Progenitor cell of endocrine pancreas (in vitro differentiated cells): ENCODE measurements around the gene SCFD2. TPM values are rescaled to one million over a fixed set of nuclear protein-coding genes. Genes with fewer than 3 reads are reported as not detected.

ENCODE experiments used
- DNase-seq: peaks from one replicate; pipeline ENCODE4 v3.0.0; 2021; ENCODE audit warnings: low spot score; ENCODE audit not compliant: unreplicated experiment
- H3K27ac Mint-ChIP-seq: 2 replicates; pipeline ENCODE4 v1.8.0; 2021; ENCODE audit warnings: mild to moderate bottlenecking, moderate library complexity, mixed read lengths
- H3K27me3 Mint-ChIP-seq: 2 replicates; pipeline ENCODE4 v1.8.0; 2021; ENCODE audit warnings: mixed read lengths
- H3K36me3 Mint-ChIP-seq: 2 replicates; pipeline ENCODE4 v1.8.0; 2022; ENCODE audit warnings: mixed read lengths; ENCODE audit not compliant: insufficient read depth
- H3K4me1 Mint-ChIP-seq: 2 replicates; pipeline ENCODE4 v1.8.0; 2021; ENCODE audit warnings: low read depth, mixed read lengths
- H3K4me3 Mint-ChIP-seq: 2 replicates; pipeline ENCODE4 v1.8.0; 2021; ENCODE audit warnings: low read depth, mild to moderate bottlenecking, moderate library complexity, mixed read lengths
- H3K9me3 Mint-ChIP-seq: 2 replicates; pipeline ENCODE4 v1.8.0; 2021; ENCODE audit warnings: low read depth, mixed read lengths
- CTCF ChIP-seq: fragments of 200-600 bp; sonication (generic); IDR thresholded peaks from one replicate; pipeline ENCODE4 v1.5.0; 2021; ENCODE audit warnings: antibody characterized with exemption, mild to moderate bottlenecking; ENCODE audit not compliant: unreplicated experiment
- total RNA-seq: library from RNA; stranded (reverse); gene quantifications from 2 replicates; pipeline ENCODE4 v1.2.1, GENCODE V29; 2021

SCFD2 gene
- total RNA-seq, 1 donor from 2014 or later, result 12.5 TPM

GRCh38 chr4:53234669-53235068 is 131.2 kb downstream of the SCFD2 start:
- Mint-ChIP-seq H3K27me3 (no peaks in the 10 kb centered on the region), H3K27ac (no peak overlapping the region), H3K36me3 (no peaks in the 10 kb centered on the region), H3K9me3 (no peaks in the 10 kb centered on the region), H3K4me3 (no peak overlapping the region), H3K4me1 (no peaks in the 10 kb centered on the region)
- no peak for DNase-seq
- no peak for TF ChIP-seq CTCF

GRCh38 chr4:53234111-53234510 is 131.8 kb downstream of the SCFD2 start:
- no peaks in the 10 kb centered on the region for H3K36me3 Mint-ChIP-seq
- no peaks in the 10 kb centered on the region for H3K27me3 Mint-ChIP-seq
- no peak overlapping the region for H3K4me3 Mint-ChIP-seq
- no peak overlapping the region for H3K27ac Mint-ChIP-seq
- H3K4me1 Mint-ChIP-seq, result no peaks in the 10 kb centered on the region
- no peak for TF ChIP-seq CTCF
- H3K9me3 Mint-ChIP-seq, result no peaks in the 10 kb centered on the region
- no peak for DNase-seq

GRCh38 chr4:53233114-53233795 is 132.6 kb downstream of the SCFD2 start:
- Mint-ChIP-seq H3K27me3 (no peaks in the 10 kb centered on the region), H3K4me3 (no peak overlapping the region), H3K9me3 (no peaks in the 10 kb centered on the region), H3K27ac (no peak overlapping the region), H3K36me3 (no peaks in the 10 kb centered on the region), H3K4me1 (no peaks in the 10 kb centered on the region)
- no peak for TF ChIP-seq CTCF
- DNase-seq, result no peak

GRCh38 chr4:53232371-53232770 is 133.5 kb downstream of the SCFD2 start:
- Mint-ChIP-seq H3K27ac (no peak overlapping the region), H3K27me3 (no peaks in the 10 kb centered on the region), H3K4me1 (no peaks in the 10 kb centered on the region), H3K9me3 (no peaks in the 10 kb centered on the region), H3K36me3 (no peaks in the 10 kb centered on the region), H3K4me3 (no peak overlapping the region)
- no peak for TF ChIP-seq CTCF
- no peak for DNase-seq

GRCh38 chr4:53228036-53228435 is 137.8 kb downstream of the SCFD2 start:
- no peaks in the 10 kb centered on the region for H3K36me3 Mint-ChIP-seq
- H3K27ac Mint-ChIP-seq, result no peak overlapping the region
- no peak for DNase-seq
- H3K27me3 Mint-ChIP-seq, result no peaks in the 10 kb centered on the region
- no peak overlapping the region for H3K4me3 Mint-ChIP-seq
- no peaks in the 10 kb centered on the region for H3K9me3 Mint-ChIP-seq
- H3K4me1 Mint-ChIP-seq, result peaks cover 3% of the 10 kb centered on the region
- no peak for TF ChIP-seq CTCF
